GM19035 (cell line): Measurements from ENCODE around the gene NT5C1B.
"Not testable (repeated sequence)": the region's sequence is repeated elsewhere in the genome, so short reads cannot be mapped to it uniquely, and the experiment has no call there.

Experiments used
- ATAC-seq: cut with Tn5 transposase; IDR thresholded peaks from one replicate; pipeline ENCODE4 v1.9.1; 2021; ENCODE audit not compliant: unreplicated experiment

NT5C1B gene

DNA sequence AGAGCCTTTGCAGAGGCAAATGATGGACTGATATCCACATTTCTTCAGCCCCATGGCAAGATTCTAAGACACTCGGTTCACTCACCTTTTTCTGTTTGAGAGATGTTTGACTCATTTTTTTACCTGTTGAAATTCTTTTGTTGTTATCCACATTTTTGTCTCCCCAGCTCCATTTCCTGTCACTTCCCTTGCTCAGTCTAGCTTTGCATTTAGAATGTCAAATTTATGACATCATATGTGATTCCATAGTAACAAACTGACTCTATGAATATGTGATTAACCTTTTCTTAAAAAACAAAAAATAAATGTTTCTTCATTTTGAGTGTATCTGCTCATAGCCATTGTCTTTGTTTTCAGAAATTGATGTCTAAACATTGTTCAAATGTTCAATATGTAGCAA lies at the start of gene NT5C1B:
NT5C1B (minus strand) TSS at position 216 of the 400 bp plus-strand sequence; CDS start at position 115, 101 bp downstream.
- ATAC-seq, result no peak

- ATAC-seq, result no peak
These were observed 47.8 kb upstream of the NT5C1B start for GRCh38 chr2:18637196-18637595.

- not testable (repeated sequence) for ATAC-seq
These were observed 43.3 kb upstream of the NT5C1B start for GRCh38 chr2:18632699-18633098.

GRCh38 chr2:18630941-18631340 lies 41.6 kb upstream of the NT5C1B start:
- no peak for ATAC-seq

GRCh38 chr2:18630541-18630940 lies 41.2 kb upstream of the NT5C1B start:
- no peak for ATAC-seq

- no peak for ATAC-seq
These were observed 40.7 kb upstream of the NT5C1B start for GRCh38 chr2:18630101-18630500.

DNA sequence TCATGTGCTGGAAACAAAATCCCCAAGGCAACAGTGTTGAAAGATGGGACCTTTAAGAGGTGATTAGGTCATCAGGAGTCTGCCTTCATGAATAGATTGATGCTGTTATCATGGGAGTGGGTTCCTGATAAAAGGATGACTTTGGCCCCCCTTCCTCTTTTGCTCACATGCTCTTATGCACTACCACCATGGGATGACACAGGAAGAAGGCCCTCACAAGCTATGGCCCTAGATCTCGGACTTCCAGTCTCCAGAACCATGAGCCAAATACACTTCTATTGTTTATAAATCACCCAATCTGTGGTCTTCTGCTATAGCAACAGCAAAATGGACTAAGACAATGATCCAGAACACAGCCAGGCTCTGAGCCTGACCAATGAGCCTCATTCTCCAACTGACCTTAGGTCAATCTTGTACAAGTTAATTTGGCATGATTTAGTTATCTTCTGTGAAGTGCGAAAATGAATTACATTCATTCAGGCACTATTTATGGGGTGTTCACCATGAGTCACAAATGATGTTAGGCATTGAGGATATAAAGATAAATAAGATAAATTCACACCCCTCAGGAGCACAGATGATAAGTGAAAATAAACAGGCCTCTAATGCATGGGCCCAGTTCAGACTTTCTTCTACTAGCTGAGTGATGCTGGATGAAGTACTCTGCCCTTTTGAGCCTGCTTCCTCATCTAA lies 37.7 kb upstream of the NT5C1B start:
- ATAC-seq, result no peak

DNA sequence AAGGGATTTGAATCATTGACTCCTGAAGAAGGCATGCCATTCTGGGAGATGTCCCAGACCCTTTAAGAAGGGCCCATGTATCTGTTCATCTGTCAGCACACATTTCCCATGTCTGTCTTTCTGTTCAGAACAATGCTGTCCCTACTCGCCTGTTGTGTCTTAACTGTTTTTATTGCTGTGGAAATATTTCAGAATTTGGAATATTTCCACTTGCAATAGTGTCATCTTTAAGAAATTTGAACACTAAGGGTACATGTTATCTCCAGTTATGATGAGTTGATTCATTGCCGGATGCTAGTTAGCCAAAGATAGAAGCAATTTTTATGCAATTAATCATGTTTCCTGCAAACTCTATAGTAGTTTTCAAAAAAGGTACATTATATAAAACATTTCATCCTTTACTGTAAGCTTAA lies 36.9 kb upstream of the NT5C1B start:
- ATAC-seq, result no peak

- ATAC-seq, result no peak
These were observed 36.2 kb upstream of the NT5C1B start for GRCh38 chr2:18625563-18625962.

DNA sequence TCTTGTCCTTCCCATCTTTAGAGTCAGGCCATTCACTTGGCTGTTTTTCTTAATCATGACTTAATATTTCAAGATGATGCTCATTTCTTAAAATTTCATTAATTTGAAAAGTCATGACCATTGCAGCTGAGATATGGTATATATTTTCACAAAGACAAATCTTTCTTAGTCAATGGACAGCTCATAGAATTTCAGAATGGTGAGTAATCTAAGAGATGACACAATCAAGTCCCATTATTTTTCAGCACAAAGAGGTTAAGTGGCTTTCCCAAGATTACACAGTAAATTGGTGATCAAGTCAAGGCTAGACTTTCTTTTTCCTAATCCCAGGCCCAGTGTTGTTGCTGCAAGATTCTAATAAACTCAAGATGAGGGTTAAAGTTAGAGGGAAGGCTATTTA lies 34.4 kb upstream of the NT5C1B start:
- ATAC-seq, result no peak

GRCh38 chr2:18620867-18621632 lies 31.7 kb upstream of the NT5C1B start:
- ATAC-seq, result no peak

DNA sequence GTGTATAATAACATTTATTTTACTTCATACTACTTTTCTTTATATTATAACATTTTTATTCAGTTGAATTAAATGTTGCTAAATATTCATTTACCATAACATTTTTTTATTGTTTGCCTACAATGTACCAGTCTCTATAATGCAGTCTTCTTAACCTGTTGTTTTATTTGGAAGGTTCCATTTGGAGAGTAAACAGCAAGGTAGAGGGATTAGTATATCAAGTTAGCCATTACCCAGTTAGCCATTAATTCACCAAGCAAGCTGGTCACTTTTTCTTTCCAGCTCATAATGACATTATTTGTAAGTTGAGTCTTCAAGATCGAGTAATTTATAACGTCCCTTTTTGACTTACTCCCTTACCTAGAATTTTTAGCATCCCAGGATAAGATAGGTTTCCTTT lies 29.7 kb upstream of the NT5C1B start:
- no peak for ATAC-seq

- no peak for ATAC-seq
These were observed 24.7 kb upstream of the NT5C1B start for GRCh38 chr2:18614041-18614440.

DNA sequence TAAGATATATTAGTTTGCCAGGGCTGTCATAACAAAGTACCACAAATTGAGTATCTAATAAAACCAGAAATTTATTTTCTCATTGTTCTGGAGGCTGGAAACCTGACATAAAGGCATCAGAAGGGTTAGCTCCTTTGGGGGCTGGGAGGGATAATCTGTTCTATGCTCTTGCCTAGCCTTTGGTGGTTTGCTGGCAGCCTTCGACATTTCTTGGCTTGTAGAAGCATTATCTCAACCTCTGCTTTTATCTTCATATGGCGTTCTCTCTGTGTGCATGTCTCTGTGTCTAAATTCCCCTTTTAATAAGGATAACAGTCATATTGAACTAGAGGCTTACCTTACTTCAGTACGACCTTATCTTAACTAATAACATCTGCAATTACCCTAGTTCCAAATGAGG lies 22.8 kb upstream of the NT5C1B start:
- no peak for ATAC-seq

DNA sequence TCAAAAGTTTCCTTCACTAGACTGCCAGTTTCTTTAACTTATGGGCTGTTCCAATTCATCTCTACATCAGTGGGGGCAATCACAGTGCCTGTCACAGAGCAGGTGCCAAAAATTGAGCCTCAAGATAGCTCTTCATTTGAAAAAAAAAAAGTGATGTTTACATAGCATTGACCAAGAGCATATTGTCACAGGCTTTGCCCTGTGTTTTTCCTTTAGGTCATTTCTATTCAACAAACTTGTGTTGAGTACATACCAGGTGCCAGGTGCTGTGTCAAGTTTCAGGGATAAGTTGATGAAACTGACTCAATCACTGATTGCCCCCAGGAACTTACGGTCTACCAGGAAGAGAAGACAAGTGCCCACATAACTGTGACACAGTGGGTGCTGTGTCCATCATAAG lies 22.2 kb upstream of the NT5C1B start:
- no peak for ATAC-seq

DNA sequence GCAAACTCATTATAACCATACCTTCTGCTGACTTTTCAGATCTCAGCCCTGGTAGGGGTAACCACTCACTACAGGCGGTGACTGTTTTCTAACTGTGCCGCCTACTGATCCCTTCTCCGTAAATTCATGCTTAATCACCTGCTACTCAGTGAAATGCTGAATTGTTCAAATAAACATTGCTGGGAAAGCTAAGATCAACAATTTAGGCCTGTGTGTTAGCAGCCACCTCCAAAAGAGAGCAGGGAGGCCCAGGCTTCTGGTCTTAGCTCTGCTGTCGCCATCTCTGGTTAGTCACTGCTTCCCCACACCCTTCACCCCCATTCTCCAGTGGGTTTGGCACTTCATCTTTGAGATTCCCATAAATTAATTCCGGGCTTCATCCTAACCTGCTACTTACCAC lies 21.8 kb upstream of the NT5C1B start:
- ATAC-seq, result no peak

DNA sequence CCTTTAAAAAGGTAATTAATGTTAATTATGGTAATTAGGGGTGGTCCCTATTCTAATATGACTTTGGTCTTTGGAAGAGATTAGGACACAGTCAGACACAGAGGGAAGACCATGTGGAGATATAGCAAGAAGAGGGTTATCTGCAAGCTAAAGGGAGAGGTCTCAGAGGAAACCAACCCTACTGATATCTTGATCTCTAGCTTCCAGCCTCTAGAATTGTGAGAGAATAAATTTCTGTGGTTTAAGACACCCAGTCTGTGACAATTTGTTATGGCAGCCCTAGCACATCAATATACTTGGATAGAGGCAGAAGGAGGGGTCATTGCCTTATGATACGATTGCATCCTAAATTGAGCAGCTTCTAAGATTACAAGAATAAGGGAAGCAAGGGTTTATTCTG lies 21.3 kb upstream of the NT5C1B start:
- ATAC-seq, result no peak

DNA sequence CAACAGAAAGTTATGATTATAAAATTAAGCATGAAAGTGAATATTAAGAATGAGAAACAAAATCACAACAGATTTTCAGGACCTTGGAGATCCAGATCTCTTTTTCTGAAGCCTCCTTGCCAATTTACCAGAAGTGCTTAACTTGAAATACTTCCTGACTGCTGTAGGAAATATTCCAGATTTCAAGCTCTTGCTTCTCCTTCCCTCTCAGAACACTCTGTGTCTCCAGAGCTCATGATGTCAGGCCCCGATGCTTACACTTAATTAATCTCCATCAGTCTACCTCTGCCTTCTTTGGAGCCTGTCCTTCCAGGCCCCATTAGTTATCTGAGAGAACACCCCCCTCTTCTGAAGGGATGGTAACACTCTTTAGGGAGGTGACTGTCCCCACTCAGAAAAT lies 20.7 kb upstream of the NT5C1B start:
- no peak for ATAC-seq

- no peak for ATAC-seq
These were observed 15.7 kb upstream of the NT5C1B start for GRCh38 chr2:18605115-18605514.

GRCh38 chr2:18604531-18604885 lies 15.1 kb upstream of the NT5C1B start:
- no peak for ATAC-seq

GRCh38 chr2:18603854-18604530 lies 14.6 kb upstream of the NT5C1B start:
- ATAC-seq, result no peak

DNA sequence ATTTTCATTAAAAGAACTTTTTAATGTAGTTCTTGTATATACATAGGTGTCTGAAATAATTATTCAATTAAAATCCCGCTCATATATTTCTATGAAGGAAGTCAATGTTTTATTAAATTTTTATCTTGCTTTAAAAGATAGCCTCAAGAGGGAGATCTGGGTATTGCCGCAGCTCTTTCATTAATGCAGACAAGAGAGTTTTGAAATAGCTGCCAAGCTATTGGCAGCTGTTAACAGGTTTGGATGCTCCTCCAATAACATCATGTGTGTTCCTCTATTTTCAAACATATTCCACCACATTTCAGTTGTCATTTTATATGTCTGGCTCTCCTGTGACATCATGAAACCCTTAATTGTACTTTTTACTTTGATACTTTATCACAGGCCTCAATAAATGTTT lies 12.9 kb upstream of the NT5C1B start:
- no peak for ATAC-seq
